PC-3 (cell line): ENCODE results near the gene RXRA. TPM values are rescaled to one million over a fixed set of nuclear protein-coding genes. Genes with fewer than 3 reads are reported as not detected.

Experiments used
- ATAC-seq: fragments of 200-7000 bp; cut with Tn5 transposase; 2 replicates; pipeline ENCODE4 v1.9.1; 2020; ENCODE audit warnings: mild to moderate bottlenecking, moderate library complexity
- BruUV-seq: library from RNA; stranded (reverse); fragments of 400-500 nt; replicated peaks from 2 replicates; lab custom pipeline; 2021; lab: Mats Ljungman, UMichigan
- CTCF ChIA-PET: fragments of 300-600 bp; sonication (Branson Sonifier 250); formaldehyde crosslinking; loops from one replicate; lab custom pipeline; 2022; ENCODE audit warnings: antibody characterized with exemption; lab: Charles Lee
- POLR2A ChIA-PET: fragments of 300-600 bp; sonication (Branson Sonifier 250); formaldehyde crosslinking; loops from one replicate; lab custom pipeline; 2022; ENCODE audit warnings: antibody characterized with exemption; ENCODE audit not compliant: unreplicated experiment; lab: Charles Lee
- DNase-seq: peaks from one replicate; pipeline ENCODE4 v3.0.0-alpha.2; 2015
- H2AFZ ChIP-seq: fragments of 300-600 bp; sonication (generic); 2 replicates; pipeline ENCODE4 v1.6.0; 2016; ENCODE audit warnings: antibody characterized with exemption, low read length
- H3F3A ChIP-seq: fragments of 300-600 bp; sonication (generic); one replicate; pipeline ENCODE4 v1.6.0; 2017; ENCODE audit warnings: antibody characterized with exemption, low read length, control low read depth, mild to moderate bottlenecking; ENCODE audit not compliant: unreplicated experiment
- H3K27ac ChIP-seq: fragments of 300-600 bp; sonication (generic); 2 replicates; pipeline ENCODE4 v1.5.1; 2016; ENCODE audit warnings: mild to moderate bottlenecking, low read length
- H3K27me3 ChIP-seq: fragments of 300-600 bp; sonication (generic); 2 replicates; pipeline ENCODE4 v1.6.1; 2016; ENCODE audit warnings: low read length, mixed read lengths
- H3K36me3 ChIP-seq: fragments of 300-600 bp; sonication (generic); 2 replicates; pipeline ENCODE4 v1.6.1; 2016; ENCODE audit warnings: low read depth, mixed run types, low read length, mixed read lengths
- H3K4me1 ChIP-seq: fragments of 300-600 bp; sonication (generic); 2 replicates; pipeline ENCODE4 v1.5.1; 2016; ENCODE audit warnings: low read length; ENCODE audit not compliant: insufficient read depth
- H3K4me2 ChIP-seq: fragments of 300-600 bp; sonication (generic); 2 replicates; pipeline ENCODE4 v1.6.0; 2016; ENCODE audit warnings: low read length
- H3K4me3 ChIP-seq: fragments of 300-600 bp; sonication (generic); 2 replicates; pipeline ENCODE4 v1.5.1; 2016; ENCODE audit warnings: mild to moderate bottlenecking, low read length, mixed read lengths
- H3K79me2 ChIP-seq: fragments of 300-600 bp; sonication (generic); 2 replicates; pipeline ENCODE4 v1.6.1; 2017; ENCODE audit warnings: low read length, mixed read lengths
- H3K9ac ChIP-seq: fragments of 300-600 bp; sonication (generic); 2 replicates; pipeline ENCODE4 v1.6.0; 2016; ENCODE audit warnings: mild to moderate bottlenecking, low read length
- H3K9me2 ChIP-seq: fragments of 300-600 bp; sonication (generic); replicated peaks from 2 replicates; pipeline ENCODE4 v1.6.1; 2016; ENCODE audit warnings: mixed run types, low read length, mixed read lengths
- H3K9me3 ChIP-seq: fragments of 300-600 bp; sonication (generic); 2 replicates; pipeline ENCODE4 v1.6.1; 2016; ENCODE audit warnings: low read length, mixed read lengths
- H4K20me1 ChIP-seq: fragments of 300-600 bp; sonication (generic); 2 replicates; pipeline ENCODE4 v1.6.1; 2016; ENCODE audit warnings: low read length, mixed read lengths
- EZH2 ChIP-seq: fragments of 300-600 bp; sonication (generic); IDR thresholded peaks from one replicate; pipeline ENCODE4 v1.6.1; 2017; ENCODE audit warnings: antibody characterized with exemption, mild to moderate bottlenecking, low read length; ENCODE audit not compliant: unreplicated experiment
- EZH2phosphoT487 ChIP-seq: fragments of 300-600 bp; sonication (generic); IDR thresholded peaks from 2 replicates; pipeline ENCODE4 v1.6.1; 2018; ENCODE audit warnings: mild to moderate bottlenecking, antibody characterized with exemption, low read length, borderline replicate concordance
- intact Hi-C: fragments of 100-400 bp; cut with micrococcal nuclease; formaldehyde crosslinking; loops from 2 replicates; pipeline ENCODE4 v1.9.0; 2023
- total RNA-seq: library from RNA; depleted of rRNA; stranded (reverse); fragments of >200 nt; gene quantifications from 2 replicates; pipeline ENCODE4 v1.2.3, GENCODE V29; 2014
- TF ChIP-seq, protein P1 (sequence below): fragments of 300-600 bp; sonication (generic); conservative IDR thresholded peaks from 2 replicates; pipeline ENCODE4 v1.5.1; 2017; ENCODE audit warnings: antibody characterized with exemption, low read depth, mild to moderate bottlenecking, low read length

Gene RXRA
- total RNA-seq, 1 experiment from 2014 or later, result 17.5 TPM

- POLR2A ChIA-PET, result no interaction called here
- no peaks in the 10 kb centered on the region for H3F3A ChIP-seq
- CTCF ChIA-PET, result no interaction called here
- intact Hi-C loops, result loop anchor here (10.0 kb wide), 1 partner anchor 68 kb away; no protein-coding TSS in a partner anchor
- no peak for DNase-seq
- no peaks in the 10 kb centered on the region for H3K36me3 ChIP-seq
- H3K27ac ChIP-seq, result no peak overlapping the region
- no peaks in the 10 kb centered on the region for H4K20me1 ChIP-seq
- no peaks in the 10 kb centered on the region for H3K9me2 ChIP-seq
- no peak overlapping the region for H3K9ac ChIP-seq
- no TSS peak for BruUV-seq
- TF ChIP-seq EZH2 (no peak), EZH2phosphoT487 (no peak)
- TF ChIP-seq, protein P1, sequence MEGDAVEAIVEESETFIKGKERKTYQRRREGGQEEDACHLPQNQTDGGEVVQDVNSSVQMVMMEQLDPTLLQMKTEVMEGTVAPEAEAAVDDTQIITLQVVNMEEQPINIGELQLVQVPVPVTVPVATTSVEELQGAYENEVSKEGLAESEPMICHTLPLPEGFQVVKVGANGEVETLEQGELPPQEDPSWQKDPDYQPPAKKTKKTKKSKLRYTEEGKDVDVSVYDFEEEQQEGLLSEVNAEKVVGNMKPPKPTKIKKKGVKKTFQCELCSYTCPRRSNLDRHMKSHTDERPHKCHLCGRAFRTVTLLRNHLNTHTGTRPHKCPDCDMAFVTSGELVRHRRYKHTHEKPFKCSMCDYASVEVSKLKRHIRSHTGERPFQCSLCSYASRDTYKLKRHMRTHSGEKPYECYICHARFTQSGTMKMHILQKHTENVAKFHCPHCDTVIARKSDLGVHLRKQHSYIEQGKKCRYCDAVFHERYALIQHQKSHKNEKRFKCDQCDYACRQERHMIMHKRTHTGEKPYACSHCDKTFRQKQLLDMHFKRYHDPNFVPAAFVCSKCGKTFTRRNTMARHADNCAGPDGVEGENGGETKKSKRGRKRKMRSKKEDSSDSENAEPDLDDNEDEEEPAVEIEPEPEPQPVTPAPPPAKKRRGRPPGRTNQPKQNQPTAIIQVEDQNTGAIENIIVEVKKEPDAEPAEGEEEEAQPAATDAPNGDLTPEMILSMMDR, result no peak
- H3K79me2 ChIP-seq, result 0 out of 2 replicates have a peak, but pooled peaks cover 17% of the 10 kb centered on the region
- H3K4me3 ChIP-seq, result no peak overlapping the region
- H3K4me1 ChIP-seq, result no peaks in the 10 kb centered on the region
- H3K27me3 ChIP-seq, result no peaks in the 10 kb centered on the region
- no peaks in the 10 kb centered on the region for H3K9me3 ChIP-seq
- ATAC-seq, result no peak
- H3K4me2 ChIP-seq, result no peak overlapping the region
- no peak overlapping the region for H2AFZ ChIP-seq
These were observed 40.8 kb downstream of the RXRA start for GRCh38 chr9:134367061-134367460.

DNA sequence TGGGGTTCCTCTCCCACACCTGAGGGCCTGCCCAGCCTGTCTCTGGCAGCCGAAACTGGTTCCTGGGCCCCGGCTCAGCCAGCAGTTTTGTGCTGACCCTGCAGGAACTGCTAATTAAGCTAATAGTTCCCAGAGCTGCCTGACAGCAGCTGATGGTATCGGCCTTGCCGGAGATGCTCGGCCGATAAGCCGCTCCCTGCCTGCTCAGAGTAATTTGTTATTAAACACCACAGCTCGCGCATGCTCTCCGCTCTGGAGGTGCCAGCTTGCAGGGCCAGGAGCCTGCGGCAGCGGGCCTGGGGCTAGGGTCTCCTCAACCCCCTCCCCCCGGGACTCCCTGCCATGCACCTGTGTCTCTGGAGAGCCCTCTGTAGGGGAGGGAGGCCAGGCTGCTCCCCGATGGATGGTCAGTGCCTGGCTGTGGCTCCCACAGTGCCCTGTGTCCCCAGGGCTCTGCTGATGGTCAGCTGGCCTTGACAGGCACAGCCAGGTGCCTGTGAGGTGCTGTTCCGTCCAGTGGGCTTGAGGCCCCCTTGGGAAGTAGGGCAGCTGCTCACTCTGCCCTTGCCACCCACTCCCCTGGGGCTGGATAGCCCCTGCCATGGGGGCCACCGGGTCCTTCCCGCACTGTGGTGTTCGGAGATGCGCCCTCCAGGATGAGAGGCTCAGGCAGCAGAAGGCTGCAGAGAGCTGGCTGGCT, 41.7 kb downstream of the RXRA start:
- POLR2A ChIA-PET, result no interaction called here
- 0 out of 2 replicates have a peak, but pooled peaks cover 24% of the 10 kb centered on the region for H3K79me2 ChIP-seq

More for the DNA sequence above, 41.7 kb downstream of the RXRA start:
- Histone ChIP-seq H3K4me3 (no peak overlapping the region), H4K20me1 (no peaks in the 10 kb centered on the region), H3K4me2 (no peak overlapping the region), H3K27ac (no peak overlapping the region), H3K27me3 (no peaks in the 10 kb centered on the region), H3K9ac (no peak overlapping the region), H2AFZ (no peak overlapping the region), H3K4me1 (no peaks in the 10 kb centered on the region), H3K9me3 (no peaks in the 10 kb centered on the region), H3K36me3 (no peaks in the 10 kb centered on the region), H3K9me2 (no peaks in the 10 kb centered on the region), H3F3A (no peaks in the 10 kb centered on the region)
- no peak for TF ChIP-seq EZH2phosphoT487
- TF ChIP-seq, protein P1, result no peak
- no peak for TF ChIP-seq EZH2
- no peak for DNase-seq
- intact Hi-C loops, result loop anchor here (10.0 kb wide), 1 partner anchor 67 kb away; no protein-coding TSS in a partner anchor
- CTCF ChIA-PET, result no interaction called here
- no TSS peak for BruUV-seq
- no peak for ATAC-seq
